Esophagus muscularis mucosa (tissue), 4 donors: ENCODE results near the gene UCP2. TPM values are rescaled to one million over a fixed set of nuclear protein-coding genes. Genes with fewer than 3 reads are reported as not detected.

Source experiments
- DNase-seq: peaks from one replicate; pipeline ENCODE4 v3.0.0-alpha.2; 2017; ENCODE audit errors: extremely low spot score
- H3K27ac ChIP-seq, 4 donors: fragments of 200-600 bp; sonication (generic); replicated peaks in 1 of 4; 1 replicate in 3 of 4; 2 replicates in 1 of 4; pipeline ENCODE4 v1.5.1; 2016 to 2019; ENCODE audit warnings: mild to moderate bottlenecking in 1 of 4
- H3K27me3 ChIP-seq, 4 donors: fragments of 200-600 bp; sonication (generic); one replicate each; pipeline versions ENCODE4 v1.5.1 to v1.6.0; 2016 to 2019
- H3K36me3 ChIP-seq, 4 donors: fragments of 200-600 bp; sonication (generic); one replicate each; pipeline ENCODE4 v1.5.1; 2016 to 2019
- H3K4me1 ChIP-seq, 4 donors: fragments of 200-600 bp; sonication (generic); one replicate each; pipeline ENCODE4 v1.5.1; 2016 to 2019
- H3K4me3 ChIP-seq, 4 donors: fragments of 200-600 bp; sonication (generic); 1 replicate in 2 of 4; 2 replicates in 2 of 4; pipeline ENCODE4 v1.5.1; 2016 to 2019; ENCODE audit warnings: mild to moderate bottlenecking in 4 of 4, moderate library complexity in 1 of 4
- H3K9me3 ChIP-seq, 4 donors: fragments of 200-600 bp; sonication (generic); 1 replicate in 3 of 4; 2 replicates in 1 of 4; pipeline ENCODE4 v1.5.1; 2016 to 2019
- CTCF ChIP-seq, 3 experiments: fragments of 200-600 bp in 2 of 3; fragments of 450-650 bp in 1 of 3; sonication (generic) in 2 of 3; IDR thresholded peaks; one replicate each; pipeline ENCODE4 v1.5.1; 2017 to 2019; ENCODE audit warnings: antibody characterized with exemption in 3 of 3, mild to moderate bottlenecking in 2 of 3, moderate library complexity in 1 of 3
- EP300 ChIP-seq: sonication (generic); formaldehyde crosslinking; IDR thresholded peaks from one replicate; pipeline ENCODE4 v1.6.1; 2017; ENCODE audit warnings: antibody characterized with exemption
- POLR2A ChIP-seq: fragments of 450-650 bp; IDR thresholded peaks from one replicate; pipeline ENCODE4 v1.6.1; 2017; ENCODE audit warnings: antibody characterized with exemption, moderate library complexity, mild to moderate bottlenecking, low read depth
- POLR2AphosphoS5 ChIP-seq, 2 donors: sonication (generic); formaldehyde crosslinking; IDR thresholded peaks; one replicate each; pipeline ENCODE4 v1.6.1; 2017; ENCODE audit warnings: antibody characterized with exemption in 2 of 2
- WGBS: methylation state at CpG from one replicate; pipeline ENCODE4 v1.1.5; 2018; 5-methylcytosine and 5-hydroxymethylcytosine counted together
- intact Hi-C: fragments of 100-400 bp; cut with DNase I; formaldehyde crosslinking; loops from one replicate; pipeline ENCODE4 v1.15.1; 2023
- total RNA-seq, 4 donors: library from RNA; depleted of rRNA; stranded (reverse); fragments of >200 nt; gene quantifications; one replicate each; pipeline versions ENCODE4 v1.1.0 to v1.2.1, GENCODE V29; 2016

UCP2 gene
- total RNA-seq, 4 donors from 2014 or later, result 22.4 to 43.6 (median 30.9) TPM

- no peak overlapping the region for H3K27ac ChIP-seq
- TF ChIP-seq EP300 (no peak), CTCF (IDR thresholded peaks at IDR 0.05) (no peak), POLR2A (no peak), POLR2AphosphoS5 (IDR thresholded peaks at IDR 0.05) (no peak)
- H3K36me3 ChIP-seq, result peaks cover 13 to 48% (median 25%) of the 10 kb centered on the region in 4 donors
- H3K27me3 ChIP-seq, result no peaks in the 10 kb centered on the region
- H3K4me1 ChIP-seq, result peaks cover 0 to 11% (median 1%) of the 10 kb centered on the region in 4 donors
- 95% methylated on average over 18 of the region's 29 CpGs for WGBS
- H3K4me3 ChIP-seq, result no peak overlapping the region
- DNase-seq, result no peak
- H3K9me3 ChIP-seq, result no peaks in the 10 kb centered on the region
- intact Hi-C loops, result no loop called here
Measured at GRCh38 chr11:74005721-74006517, 23.3 kb upstream of the UCP2 start.

GRCh38 chr11:74004759-74005615 lies 22.3 kb upstream of the UCP2 start:
- no peaks in the 10 kb centered on the region for H3K27me3 ChIP-seq

GRCh38 chr11:74004046-74004695 lies 21.5 kb upstream of the UCP2 start:
- no peak for DNase-seq

More at GRCh38 chr11:74004759-74005615, 22.3 kb upstream of the UCP2 start:
- intact Hi-C loops, result no loop called here
- TF ChIP-seq EP300 (no peak), POLR2AphosphoS5 (IDR thresholded peaks at IDR 0.05) (no peak), CTCF (IDR thresholded peaks at IDR 0.05) (no peak), POLR2A (no peak)
- H3K4me3 ChIP-seq, result no peak overlapping the region
- no peak overlapping the region for H3K27ac ChIP-seq
- H3K36me3 ChIP-seq, result peaks cover 13 to 46% (median 25%) of the 10 kb centered on the region in 4 donors
- H3K9me3 ChIP-seq, result no peaks in the 10 kb centered on the region
- DNase-seq, result no peak
- peaks cover 0 to 11% (median 0%) of the 10 kb centered on the region in 4 donors for H3K4me1 ChIP-seq
- WGBS, result 76% methylated on average over 11 of the region's 11 CpGs

More at GRCh38 chr11:74004046-74004695, 21.5 kb upstream of the UCP2 start:
- WGBS, result 89% methylated on average over 5 of the region's 6 CpGs
- no peak for TF ChIP-seq CTCF (IDR thresholded peaks at IDR 0.05)
- TF ChIP-seq POLR2AphosphoS5 (IDR thresholded peaks at IDR 0.05), result no peak
- no peak for TF ChIP-seq EP300
- TF ChIP-seq POLR2A, result no peak
- peaks cover 13 to 46% (median 25%) of the 10 kb centered on the region in 4 donors for H3K36me3 ChIP-seq
- no peak overlapping the region for H3K27ac ChIP-seq
- no peaks in the 10 kb centered on the region for H3K9me3 ChIP-seq
- H3K4me3 ChIP-seq, result no peak overlapping the region
- intact Hi-C loops, result no loop called here
- H3K4me1 ChIP-seq, result peaks cover 0 to 8% (median 0%) of the 10 kb centered on the region in 4 donors
- H3K27me3 ChIP-seq, result no peaks in the 10 kb centered on the region
